ENCODE measurements around the gene ZNHIT6.

GRCh38 chr1:85655315-85655714, 52.9 kb downstream of the ZNHIT6 start:
- TF ChIP-seq CTCF (IDR thresholded peaks at IDR 0.05) (no peak), POLR2A (IDR thresholded peaks at IDR 0.05) (no peak)

Data from Peyer's patch (tissue), 4 donors.